HG03558 (cell line): ENCODE results near the gene LGI1.

Source experiments
- ATAC-seq: cut with Tn5 transposase; IDR thresholded peaks from one replicate; pipeline ENCODE4 v1.9.1; 2021; ENCODE audit warnings: moderate number of reproducible peaks; ENCODE audit not compliant: unreplicated experiment; ENCODE audit errors: extremely low read depth

The LGI1 gene

GRCh38 chr10:93754761-93755160 is 3.0 kb upstream of the LGI1 start:
- ATAC-seq, result no peak

- ATAC-seq, result no peak
These were observed 2.2 kb upstream of the LGI1 start for GRCh38 chr10:93755443-93756116.

DNA sequence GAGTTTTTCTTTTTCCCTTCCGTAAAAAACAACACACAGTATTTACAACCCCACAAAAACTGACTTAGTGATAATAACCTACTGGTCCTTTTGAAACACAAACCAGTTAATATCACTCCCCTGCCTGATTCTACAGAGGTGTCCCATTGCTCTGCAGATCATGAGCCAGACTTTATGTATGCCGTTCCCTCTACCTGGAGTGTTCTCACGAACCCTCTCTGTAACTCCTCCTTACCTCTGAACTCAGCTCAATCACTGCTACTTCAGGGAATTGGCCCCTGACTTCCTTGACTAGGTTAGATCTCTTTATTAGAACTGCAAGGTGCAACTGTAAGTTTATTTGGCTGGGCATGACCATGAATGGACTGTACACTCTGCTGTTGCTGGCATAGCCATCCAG is 1.6 kb upstream of the LGI1 start:
- ATAC-seq, result no peak

DNA sequence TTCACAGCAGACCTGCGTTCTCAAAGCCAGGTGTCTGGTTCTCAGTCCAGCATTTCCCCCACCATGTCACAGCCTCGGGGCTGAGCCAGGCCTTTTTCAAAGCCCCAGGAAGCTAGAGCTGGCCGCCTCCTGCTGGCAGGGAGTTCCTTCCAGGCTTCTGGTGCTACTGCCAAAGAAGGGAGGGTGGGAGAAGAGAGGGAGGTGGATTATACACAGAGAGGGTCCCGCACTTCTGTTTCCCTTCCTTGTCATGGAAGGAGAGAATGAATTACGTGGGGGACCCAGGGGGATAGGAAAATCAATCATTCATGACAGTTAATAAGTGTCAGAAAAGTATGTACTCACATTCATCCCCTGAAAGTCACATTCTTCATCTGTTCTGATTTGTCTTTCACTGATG is 600 bp upstream of the LGI1 start:
- no peak for ATAC-seq

DNA sequence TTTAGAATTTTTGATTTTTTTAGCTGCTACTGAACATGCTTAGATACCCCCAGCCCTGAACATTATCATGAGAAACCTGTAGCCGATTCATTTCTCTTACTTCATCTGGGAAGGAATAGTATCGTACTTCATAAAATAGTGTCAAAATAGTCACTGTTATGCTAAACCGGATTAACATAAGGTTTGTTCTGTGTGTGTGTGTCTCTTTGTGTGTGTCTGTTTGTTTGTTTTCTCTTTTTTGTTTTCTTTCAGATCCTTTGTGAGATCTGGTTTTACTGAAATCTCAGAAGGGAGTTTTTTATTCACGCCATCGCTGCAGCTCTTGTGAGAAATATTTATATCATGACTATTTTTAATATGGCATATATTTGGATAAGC is 761 bp downstream of the LGI1 start:
- ATAC-seq, result no peak

- no peak for ATAC-seq
These were observed 1.2 kb downstream of the LGI1 start for GRCh38 chr10:93758891-93759410.

GRCh38 chr10:93760490-93760889 is 2.8 kb downstream of the LGI1 start:
- ATAC-seq, result no peak

DNA sequence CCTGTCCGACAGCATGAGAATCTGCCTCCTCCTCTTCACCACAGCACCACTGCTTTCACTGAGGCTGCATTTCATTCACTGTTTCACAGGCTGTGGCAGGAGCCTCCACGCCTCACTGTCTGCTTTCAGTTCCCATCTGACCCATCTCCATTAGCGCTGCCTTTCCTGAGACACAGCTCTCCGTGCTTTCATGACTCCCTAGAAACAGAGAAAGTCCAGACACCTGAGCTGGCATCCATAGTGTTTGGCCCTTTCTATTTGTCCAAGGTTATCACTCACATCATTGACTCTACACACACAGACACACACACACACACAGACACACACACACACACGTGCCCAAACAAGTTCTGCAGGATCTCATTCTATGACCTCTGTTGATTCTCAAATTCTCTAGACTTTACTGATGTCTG is 5.2 kb downstream of the LGI1 start:
- ATAC-seq, result no peak

DNA sequence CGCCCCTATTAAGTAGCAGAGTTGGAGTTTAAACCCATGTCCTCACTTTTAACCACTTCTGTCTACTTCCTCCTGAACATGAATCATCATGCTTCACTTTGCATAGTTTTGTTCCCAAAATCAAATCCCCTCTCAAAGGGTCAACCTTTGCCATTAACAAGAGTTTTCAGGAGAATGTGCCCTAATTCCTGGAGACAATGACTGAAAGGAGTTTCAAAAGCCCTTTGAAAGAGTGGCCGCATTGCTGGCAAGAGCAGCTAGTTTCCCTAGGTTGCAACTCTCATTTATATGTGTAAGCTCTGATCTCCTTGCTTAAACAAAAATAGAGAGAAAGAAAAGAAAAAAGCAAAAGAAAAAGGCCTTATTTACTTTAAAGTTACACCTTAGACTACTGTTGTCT is 9.2 kb downstream of the LGI1 start:
- ATAC-seq, result no peak

DNA sequence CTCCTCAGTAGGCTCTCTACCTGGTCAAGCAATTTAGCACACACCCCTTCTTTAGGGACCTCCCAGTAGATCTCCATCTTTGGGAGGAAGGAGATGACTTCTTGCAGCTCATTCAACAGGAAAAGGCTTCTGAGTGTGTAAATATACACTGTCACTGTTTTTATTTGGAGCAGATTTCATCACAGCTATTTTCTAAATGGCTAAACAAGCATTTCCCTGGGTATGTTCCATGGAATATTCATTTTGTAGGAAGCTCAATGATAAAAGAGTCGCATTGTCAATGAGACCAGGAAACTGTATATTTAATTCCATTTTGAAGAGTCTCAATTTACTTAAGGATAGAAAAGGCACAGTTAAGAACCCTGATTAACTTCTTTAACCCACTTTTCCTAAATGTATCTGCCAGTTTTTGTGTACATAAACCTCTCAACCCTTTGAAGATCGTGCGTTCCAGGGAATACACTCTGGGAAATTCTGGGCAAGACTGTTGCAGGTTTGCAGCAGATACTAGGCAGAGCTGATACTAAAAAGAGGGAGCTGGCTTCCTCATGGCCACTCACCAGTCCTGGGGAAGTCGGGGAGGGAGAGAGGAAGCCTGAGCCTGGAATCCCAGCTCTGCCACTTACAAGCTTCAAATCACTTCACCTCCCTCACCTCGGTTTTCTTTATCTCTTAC is 10.1 kb downstream of the LGI1 start:
- no peak for ATAC-seq

- ATAC-seq, result no peak
These were observed 11.2 kb downstream of the LGI1 start for GRCh38 chr10:93768892-93769291.

DNA sequence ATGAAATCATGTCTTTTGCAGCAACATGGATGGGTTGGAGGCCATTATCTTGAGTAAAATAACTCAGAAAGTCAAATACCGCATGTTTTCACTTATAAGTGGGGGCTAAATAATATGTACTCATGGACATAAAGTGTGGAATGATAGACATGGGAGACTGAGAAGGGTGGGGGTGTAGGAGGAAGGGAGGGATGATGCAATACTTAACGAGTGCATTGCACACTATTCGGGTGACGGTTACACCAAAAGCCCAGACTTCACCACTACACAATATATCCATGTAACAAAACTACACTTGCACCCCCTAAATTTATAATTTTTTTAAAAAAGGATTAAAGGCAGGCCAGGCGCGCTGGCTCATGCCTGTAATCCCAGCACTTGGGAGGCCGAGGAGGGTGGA is 13.6 kb downstream of the LGI1 start:
- ATAC-seq, result no peak

GRCh38 chr10:93773120-93773519 is 15.4 kb downstream of the LGI1 start:
- no peak for ATAC-seq

- no peak for ATAC-seq
These were observed 16.0 kb downstream of the LGI1 start for GRCh38 chr10:93773705-93774104.

GRCh38 chr10:93775356-93775755 is 17.6 kb downstream of the LGI1 start:
- ATAC-seq, result no peak

GRCh38 chr10:93777092-93777491 is 19.4 kb downstream of the LGI1 start:
- no peak for ATAC-seq

DNA sequence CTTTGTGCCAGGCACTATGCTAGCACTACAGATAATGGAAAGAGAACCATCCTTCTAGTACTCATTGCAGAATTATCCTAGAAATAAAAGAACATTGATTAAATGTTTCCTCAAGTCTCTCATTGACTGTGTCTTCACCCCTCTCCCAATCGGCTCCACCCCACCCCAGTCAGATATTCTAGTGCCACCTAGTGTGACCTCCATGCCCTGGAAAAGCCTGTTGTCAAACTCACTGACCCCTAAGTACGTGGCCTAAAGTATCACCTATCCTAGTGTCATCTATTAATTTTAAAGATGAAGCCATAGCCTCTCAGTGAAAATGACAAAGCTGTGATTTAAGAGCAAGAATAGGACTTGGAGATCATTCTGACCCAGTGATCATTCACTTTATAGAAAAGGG is 26.3 kb downstream of the LGI1 start:
- ATAC-seq, result no peak

- ATAC-seq, result no peak
These were observed 30.9 kb downstream of the LGI1 start for GRCh38 chr10:93788413-93789208.

DNA sequence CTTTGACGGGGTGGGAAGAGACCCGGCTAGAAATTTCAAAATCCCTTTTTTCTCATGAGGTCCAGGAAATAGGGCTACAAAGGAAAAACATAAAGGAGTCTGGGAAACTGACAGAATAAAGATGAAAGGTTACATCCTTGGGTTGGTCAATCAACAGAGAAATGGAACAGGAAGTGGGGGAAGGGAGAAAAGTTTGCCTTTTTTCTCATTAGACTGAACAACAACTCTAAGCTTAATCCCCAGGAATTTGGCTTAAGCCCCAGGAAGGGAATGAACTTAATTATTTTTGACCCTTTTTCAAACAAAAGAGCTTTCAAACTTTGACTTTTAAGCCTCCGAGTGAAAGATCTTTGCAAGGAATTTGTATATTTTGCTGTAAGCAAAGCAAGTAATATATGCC is 32.7 kb downstream of the LGI1 start:
- ATAC-seq, result no peak

GRCh38 chr10:93796167-93796566 is 38.4 kb downstream of the LGI1 start:
- no peak for ATAC-seq

DNA sequence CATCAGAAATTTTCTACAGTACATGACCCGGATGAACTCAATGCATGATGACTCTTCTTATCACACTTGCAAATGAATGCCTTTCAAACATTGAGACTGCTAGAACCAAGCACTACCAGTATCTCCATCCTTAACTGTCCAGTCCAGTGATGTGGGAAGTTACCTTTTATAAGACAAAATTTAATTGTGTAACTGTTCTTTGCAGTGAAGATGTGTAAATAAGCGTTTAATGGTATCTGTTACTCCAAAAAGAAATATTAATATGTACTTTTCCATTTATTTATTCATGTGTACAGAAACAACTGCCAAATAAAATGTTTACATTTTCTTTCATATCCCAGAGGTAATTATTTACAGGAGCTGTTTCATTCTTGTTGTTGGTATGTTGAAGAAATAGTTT is 40.1 kb downstream of the LGI1 start:
- no peak for ATAC-seq
